ENCODE results near the gene COL9A3. TPM values are rescaled to one million over a fixed set of nuclear protein-coding genes. Genes with fewer than 3 reads are reported as not detected.

The COL9A3 gene
- total RNA-seq, 1 experiment from 2014 or later: 150 TPM

GRCh38 chr20:62788607-62789006 is 28.2 kb upstream of the COL9A3 start:
- Histone ChIP-seq H2AFZ (ENCODE audit: low read length) (no peak overlapping the region), H3T11ph (ENCODE audit: low read length) (no peak overlapping the region), H4K91ac (ENCODE audit: insufficient read length, low read depth, low read length) (no peak overlapping the region), H2BK120ac (ENCODE audit: low read depth, low read length, poor library complexity, severe bottlenecking) (no peak overlapping the region), H3K79me2 (ENCODE audit: insufficient read depth, low read length) (no peaks in the 10 kb centered on the region), H3K4me2 (ENCODE audit: insufficient read depth, insufficient read length, low read length) (no peak overlapping the region), H2AK5ac (ENCODE audit: insufficient read length, low read length) (no peak overlapping the region), H3K14ac (ENCODE audit: insufficient read depth, low read length) (no peak overlapping the region), H3K23me2 (ENCODE audit: insufficient read length, low read depth, low read length, poor library complexity, severe bottlenecking) (no peaks in the 10 kb centered on the region), H3K27me3 (ENCODE audit: insufficient read depth, low read length) (no peaks in the 10 kb centered on the region), H3K9ac (ENCODE audit: extremely low read depth, insufficient read length, low read length) (no peak overlapping the region), H2BK20ac (ENCODE audit: low read depth, low read length, poor library complexity, severe bottlenecking) (no peak overlapping the region), H2BK15ac (ENCODE audit: low read depth, low read length) (no peak overlapping the region), H3K79me1 (ENCODE audit: insufficient read depth, low read depth, low read length, poor library complexity, severe bottlenecking) (no peaks in the 10 kb centered on the region), H3K23ac (ENCODE audit: insufficient read length, low read depth, low read length) (no peak overlapping the region), H3K4me1 (ENCODE audit: insufficient read depth, low read length) (no peaks in the 10 kb centered on the region), H3K27ac (ENCODE audit: insufficient read length, low read depth, low read length) (no peak overlapping the region), H4K20me1 (ENCODE audit: control insufficient read depth, insufficient read depth, insufficient read length) (no peaks in the 10 kb centered on the region), H4K5ac (ENCODE audit: insufficient read length, low read depth, low read length) (no peak overlapping the region), H4K8ac (replicated peaks; ENCODE audit: insufficient read length, low read depth, low read length) (no peak overlapping the region), H3K18ac (ENCODE audit: insufficient read length, low read depth, low read length) (no peak overlapping the region), H3K4ac (ENCODE audit: low read depth, low read length) (no peak overlapping the region), H2BK5ac (ENCODE audit: insufficient read length, low read length) (no peak overlapping the region), H3K9me3 (ENCODE audit: control insufficient read depth, low read depth, low read length) (no peaks in the 10 kb centered on the region), H2BK12ac (ENCODE audit: insufficient read length, low read depth, low read length) (no peak overlapping the region), H3K56ac (ENCODE audit: insufficient read length, low read depth, low read length) (no peak overlapping the region)
- Mint-ChIP-seq H3K36me3 (ENCODE audit: insufficient read depth in 1 of 3, low read depth in 3 of 3) (no peaks in the 10 kb centered on the region), H3K27me3 (ENCODE audit: low read depth) (peaks cover 30% of the 10 kb centered on the region), H3K9me3 (no peaks in the 10 kb centered on the region; a peak in 1 of 5 replicates), H3K4me1 (peaks cover 8 to 17% of the 10 kb centered on the region in 2 experiments), H3K4me3 (no peak overlapping the region), H3K27ac (no peak overlapping the region)
- WGBS (ENCODE audit: extremely low coverage, insufficient read length, low lambda C conversion rate): no CpG with 5 or more reads among the region's 15 CpGs
- no peak for DNase-seq
- no peak for TF ChIP-seq CTCF (conservative IDR thresholded peaks at IDR 0.05)

All from H9 (cell line).